Heart left ventricle (tissue), 16 donors: Measurements from ENCODE around the gene GPLD1. TPM values are rescaled to one million over a fixed set of nuclear protein-coding genes. Genes with fewer than 3 reads are reported as not detected.
A peak's percentile ranks its signal among the peaks of the same experiment; 100 is the strongest.

Experiments used
- ATAC-seq, 4 donors: fragments of 200-7000 bp; cut with Tn5 transposase; one replicate each; pipeline ENCODE4 v1.9.1; 2020 to 2022; ENCODE audit warnings: moderate library complexity in 4 of 4, mild to moderate bottlenecking in 3 of 4, moderate number of reproducible peaks in 1 of 4
- DNase-seq, 5 donors: peaks; one replicate each; pipeline ENCODE4 v3.0.0-alpha.2; 2020
- H3K27ac ChIP-seq, 12 donors: fragments of 200-600 bp; sonication (generic) in 4 of 12; one replicate each; pipeline versions ENCODE4 v1.5.0 to v1.8.0; 2016 to 2022; ENCODE audit warnings: mild to moderate bottlenecking in 2 of 12
- H3K27me3 ChIP-seq, 9 donors: fragments of 200-600 bp; sonication (generic) in 2 of 9; one replicate each; pipeline versions ENCODE4 v1.5.1 to v1.8.0; 2016 to 2022; ENCODE audit warnings: mild to moderate bottlenecking in 3 of 9
- H3K36me3 ChIP-seq, 9 donors: fragments of 200-600 bp; sonication (generic) in 2 of 9; one replicate each; pipeline versions ENCODE4 v1.5.0 to v1.8.0; 2018 to 2022; ENCODE audit warnings: mild to moderate bottlenecking in 2 of 9
- H3K4me1 ChIP-seq, 12 donors: fragments of 200-600 bp; sonication (generic) in 4 of 12; one replicate each; pipeline versions ENCODE4 v1.5.0 to v1.8.0; 2016 to 2022; ENCODE audit warnings: mild to moderate bottlenecking in 3 of 12
- H3K4me3 ChIP-seq, 12 donors: fragments of 200-600 bp; sonication (generic) in 4 of 12; one replicate each; pipeline versions ENCODE4 v1.5.0 to v1.8.0; 2017 to 2022; ENCODE audit warnings: mild to moderate bottlenecking in 9 of 12, moderate library complexity in 4 of 12
- H3K9me3 ChIP-seq, 12 donors: fragments of 200-600 bp; sonication (generic) in 4 of 12; one replicate each; pipeline versions ENCODE4 v1.5.0 to v1.8.0; 2016 to 2022; ENCODE audit warnings: mild to moderate bottlenecking in 1 of 12
- POLR2A ChIP-seq, 2 donors: fragments of 450-650 bp; IDR thresholded peaks; one replicate each; pipeline ENCODE4 v1.6.1; 2017; ENCODE audit warnings: antibody characterized with exemption in 2 of 2, mild to moderate bottlenecking in 2 of 2, moderate library complexity in 2 of 2
- WGBS, 4 donors: extraction: QIAGEN DNeasy Blood & Tissue Kit in 2 of 4; methylation state at CpG; one replicate each; pipeline versions ENCODE4 v1.1.5 to v1.1.7; 2013 to 2018; 5-methylcytosine and 5-hydroxymethylcytosine counted together
- intact Hi-C, 10 donors: fragments of 100-400 bp; cut with DNase I; formaldehyde crosslinking; loops; one replicate each; pipeline versions ENCODE4 v1.11.1 to v1.14.2; 2022
- polyA plus RNA-seq, 2 donors: library from polyadenylated mRNA; stranded (reverse); fragments of 200-250 nt; gene quantifications; one replicate each; pipeline ENCODE4 v1.2.3, GENCODE V29; 2013
- total RNA-seq, 9 donors: library from RNA; depleted of rRNA in 2 of 9; stranded (reverse); fragments of >200 nt in 2 of 9; fragmentation: NEBNext Ultra II Directional in 3 of 9; extraction: Animal tissue kit (Norgen Biotek cat#: 25700) in 3 of 9; gene quantifications; one replicate each; pipeline versions ENCODE4 v1.1.0 to v1.2.4, GENCODE V29; 2016 to 2023
- TF ChIP-seq, protein P1 (sequence below), 12 donors: fragments of 200-600 bp; sonication (generic) in 4 of 12; IDR thresholded peaks; one replicate each; pipeline versions ENCODE4 v1.5.0 to v1.8.0; 2018 to 2022; ENCODE audit warnings: antibody characterized with exemption in 12 of 12, mild to moderate bottlenecking in 5 of 12
- donor health status: ischemic (EF 13 %, LVEDD 7.1; RV severe dilation, severe dysfunction).
- donor health status: healthy with polysubstance abuse.
- donor health status: DM: no; HTN: yes; CAD: no.
- donor health status: DM: no; HTN: no; CAD: no.
- donor health status: ischemic (EF 25% LVEDD 6.9; RV normal size, moderate dysfunction).
- donor health status: ischemic (EF 25% LVEDD 5.7; RV mildly dilated, moderate dysfunction).
- donor health status: healthy.
- donor health status: DM: yes; HTN: yes; CAD: no.
- donor health status: ischemic (EF 35%, LVEDD 5.7; RV mildly dilated, moderate dysfunction).
- donor health status: nonischemic (EF 11% LVEDD 7.7; RV severe dilation, severe dysfunction).
- donor health status: DM: yes; HTN: yes; CAD: no.
- donor health status: PGD.
- donor health status: ischemic (EF 29% LVEDD 5.4; RV normal size, mild dysfunction).
- donor health status: nonischemic (EF 23%, LVEDD 6.1; RV moderate dilation, normal function).

Gene GPLD1
- total and polyA plus RNA-seq, 11 donors = 0.18 to 0.99 (median 0.81) TPM

DNA sequence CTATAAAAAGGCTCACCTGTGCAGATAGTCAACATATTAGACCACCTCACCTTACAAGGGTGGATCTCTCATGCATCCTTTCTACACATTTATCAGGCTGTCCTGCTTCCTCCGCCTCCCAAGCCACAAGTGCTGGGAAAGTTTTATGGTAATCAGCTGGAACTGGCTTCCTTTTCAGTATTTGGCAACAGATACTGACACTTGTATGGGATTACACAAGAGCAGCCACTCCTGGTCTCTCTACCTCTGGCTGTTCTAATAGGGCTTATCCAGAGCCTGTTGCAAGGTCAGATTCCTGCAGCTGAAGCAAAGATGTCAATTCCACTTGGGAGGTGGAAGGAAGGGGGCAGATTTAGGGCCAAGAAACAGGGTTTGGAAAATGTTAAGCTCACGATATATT lies 503 bp upstream of the GPLD1 start:
- Histone ChIP-seq H3K27ac (no peak overlapping the region), H3K9me3 (no peaks in the 10 kb centered on the region), H3K4me1 (peaks cover 0 to 18% (median 0%) of the 10 kb centered on the region in 12 donors), H3K27me3 (peaks cover 0 to 5% (median 0%) of the 10 kb centered on the region in 9 donors), H3K4me3 (no peak overlapping the region), H3K36me3 (no peaks in the 10 kb centered on the region)
- intact Hi-C loops = loop anchor here in 1 of 10 donors (10.0 kb wide), 1 partner anchor 205 kb away; no protein-coding TSS in a partner anchor
- ATAC-seq = peak; percentile 41 to 85 (median 76)
- DNase-seq = peak in 1 of 5 donors; percentile 30
- TF ChIP-seq, protein P1, sequence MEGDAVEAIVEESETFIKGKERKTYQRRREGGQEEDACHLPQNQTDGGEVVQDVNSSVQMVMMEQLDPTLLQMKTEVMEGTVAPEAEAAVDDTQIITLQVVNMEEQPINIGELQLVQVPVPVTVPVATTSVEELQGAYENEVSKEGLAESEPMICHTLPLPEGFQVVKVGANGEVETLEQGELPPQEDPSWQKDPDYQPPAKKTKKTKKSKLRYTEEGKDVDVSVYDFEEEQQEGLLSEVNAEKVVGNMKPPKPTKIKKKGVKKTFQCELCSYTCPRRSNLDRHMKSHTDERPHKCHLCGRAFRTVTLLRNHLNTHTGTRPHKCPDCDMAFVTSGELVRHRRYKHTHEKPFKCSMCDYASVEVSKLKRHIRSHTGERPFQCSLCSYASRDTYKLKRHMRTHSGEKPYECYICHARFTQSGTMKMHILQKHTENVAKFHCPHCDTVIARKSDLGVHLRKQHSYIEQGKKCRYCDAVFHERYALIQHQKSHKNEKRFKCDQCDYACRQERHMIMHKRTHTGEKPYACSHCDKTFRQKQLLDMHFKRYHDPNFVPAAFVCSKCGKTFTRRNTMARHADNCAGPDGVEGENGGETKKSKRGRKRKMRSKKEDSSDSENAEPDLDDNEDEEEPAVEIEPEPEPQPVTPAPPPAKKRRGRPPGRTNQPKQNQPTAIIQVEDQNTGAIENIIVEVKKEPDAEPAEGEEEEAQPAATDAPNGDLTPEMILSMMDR (IDR thresholded peaks at IDR 0.05) = no peak
- no peak for TF ChIP-seq POLR2A (IDR thresholded peaks at IDR 0.05)
- 53 to 59% (median 54%) methylated on average over 2 of the region's 2 CpGs for WGBS, 4 donors

DNA sequence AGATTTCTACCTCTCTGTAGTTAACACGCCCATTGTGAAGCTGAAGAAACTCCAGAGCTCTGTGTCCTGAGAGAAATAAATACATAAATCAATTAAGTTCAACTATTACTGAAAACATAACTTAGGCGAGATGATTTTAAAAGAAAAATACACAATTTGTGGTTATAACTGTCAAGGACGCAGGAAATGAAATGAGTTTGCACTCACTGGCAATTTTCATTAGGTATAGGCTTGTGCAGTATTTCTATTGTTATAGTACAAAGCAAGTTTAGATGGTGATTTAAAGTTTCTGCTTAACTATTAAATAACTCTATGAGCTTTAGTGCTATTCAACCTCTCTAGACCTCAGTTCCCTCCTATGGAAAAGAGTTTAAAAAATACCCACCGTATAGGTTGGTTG lies 3.3 kb downstream of the GPLD1 start:
- Histone ChIP-seq H3K4me1 (peaks cover 0 to 10% (median 0%) of the 10 kb centered on the region in 12 donors), H3K9me3 (no peaks in the 10 kb centered on the region), H3K27me3 (no peaks in the 10 kb centered on the region), H3K27ac (no peak overlapping the region), H3K36me3 (no peaks in the 10 kb centered on the region), H3K4me3 (no peak overlapping the region)
- intact Hi-C loops = no loop called here
- TF ChIP-seq POLR2A (IDR thresholded peaks at IDR 0.05) = no peak
- TF ChIP-seq, protein P1 (IDR thresholded peaks at IDR 0.05) = no peak
- DNase-seq (no peak), ATAC-seq (no peak)
- 86 to 90% (median 89%) methylated on average over 4 of the region's 4 CpGs for WGBS, 4 donors

DNA sequence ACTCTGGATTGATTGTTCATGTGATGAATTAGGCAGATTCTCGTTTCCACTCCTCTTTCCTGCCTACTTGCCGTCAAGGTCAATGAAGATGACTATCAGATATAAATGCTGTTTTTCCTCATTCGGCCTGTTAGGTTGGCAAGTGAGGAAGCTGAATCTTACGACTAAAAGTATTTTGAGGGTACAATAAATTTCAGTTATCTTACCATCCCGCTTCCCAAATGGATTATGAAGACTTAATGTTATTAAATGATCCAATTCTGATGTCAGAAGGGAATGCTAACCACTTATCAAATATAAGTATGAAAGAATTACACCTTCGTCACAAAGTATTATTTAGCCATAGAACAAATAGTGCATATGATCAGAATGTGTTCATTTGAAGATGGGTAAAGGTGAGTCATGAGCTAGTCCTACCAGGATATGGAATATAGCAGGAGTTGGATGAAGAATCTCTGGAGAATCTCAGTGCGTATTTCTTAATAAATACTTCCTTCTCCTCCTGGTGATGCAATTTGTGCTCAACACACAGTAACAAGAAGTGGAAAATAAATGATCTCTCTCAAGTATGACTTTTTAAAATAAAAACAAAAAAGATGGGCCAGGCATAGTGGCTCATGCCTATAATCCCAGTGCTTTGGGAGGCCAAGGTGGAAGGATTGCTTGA lies 4.6 kb downstream of the GPLD1 start:
- DNase-seq (no peak), ATAC-seq (no peak)
- WGBS, 4 donors = 91 to 92% (median 91%) methylated on average over 7 of the region's 7 CpGs
- Histone ChIP-seq H3K9me3 (no peaks in the 10 kb centered on the region), H3K36me3 (no peaks in the 10 kb centered on the region), H3K27me3 (no peaks in the 10 kb centered on the region), H3K4me1 (peaks cover 0 to 6% (median 0%) of the 10 kb centered on the region in 12 donors), H3K27ac (no peak overlapping the region), H3K4me3 (no peak overlapping the region)
- intact Hi-C loops = no loop called here
- TF ChIP-seq, protein P1 (IDR thresholded peaks at IDR 0.05) = no peak
- no peak for TF ChIP-seq POLR2A (IDR thresholded peaks at IDR 0.05)

DNA sequence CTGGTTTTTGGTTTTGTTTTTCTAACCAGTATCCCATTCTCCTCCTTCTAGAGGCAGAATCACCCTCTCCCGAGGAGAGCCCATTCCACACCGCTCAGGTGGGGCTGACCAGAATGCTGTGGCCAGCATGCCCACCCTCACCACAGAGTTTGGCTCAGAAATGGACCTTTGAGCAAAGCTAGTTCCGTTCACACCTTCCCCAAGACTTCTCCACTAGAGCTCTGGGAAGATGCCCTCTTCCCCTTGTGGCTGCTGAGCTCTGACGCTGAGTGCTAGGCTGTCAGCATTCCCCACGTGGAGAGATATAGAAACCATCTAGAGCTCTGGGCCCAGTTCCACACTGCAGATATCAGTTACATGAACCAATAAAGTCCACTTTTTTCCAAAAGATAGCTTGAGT lies 7.9 kb downstream of the GPLD1 start:
- no peaks in the 10 kb centered on the region for H3K36me3 ChIP-seq
- DNase-seq (peak in 1 of 5 donors; percentile 28), ATAC-seq (peak in 3 of 4 donors; percentile 84 to 89 (median 89))
- no peak for TF ChIP-seq POLR2A (IDR thresholded peaks at IDR 0.05)
- TF ChIP-seq, protein P1 (IDR thresholded peaks at IDR 0.05) = no peak
- no peak overlapping the region for H3K4me3 ChIP-seq
- 57 to 64% (median 61%) methylated on average over 5 of the region's 5 CpGs for WGBS, 4 donors
- H3K4me1 ChIP-seq = peaks cover 0 to 4% (median 0%) of the 10 kb centered on the region in 12 donors
- no peak overlapping the region for H3K27ac ChIP-seq
- H3K27me3 ChIP-seq = no peaks in the 10 kb centered on the region
- no peaks in the 10 kb centered on the region for H3K9me3 ChIP-seq
- intact Hi-C loops = no loop called here
